Measurements from ENCODE around the gene WFDC1.

Gene WFDC1

DNA sequence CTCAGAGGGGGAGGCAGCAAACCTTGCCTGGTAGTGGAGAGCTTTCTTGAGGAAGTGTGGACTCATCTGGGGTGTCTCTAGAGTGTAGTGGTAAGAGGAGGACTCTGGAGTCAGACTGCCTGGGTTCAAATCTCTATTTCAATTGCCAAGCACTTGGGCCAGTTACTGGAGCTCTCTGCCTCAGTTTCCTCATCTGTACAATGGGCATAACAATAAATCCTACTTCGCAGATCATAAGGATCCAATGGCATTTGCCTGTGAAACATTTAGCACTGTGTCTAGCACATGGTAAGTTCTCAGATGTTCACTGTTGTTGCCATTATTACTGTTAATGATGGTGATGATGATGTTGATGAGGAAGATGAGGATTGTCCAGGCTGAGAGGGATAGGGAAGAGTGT lies 23.6 kb upstream of the WFDC1 start:
- TF ChIP-seq CTCF (IDR thresholded peaks at IDR 0.05; ENCODE audit: control insufficient read depth, extremely low read depth, insufficient read depth) = no peak
- DNase-seq (ENCODE audit: low read depth) = no peak

DNA sequence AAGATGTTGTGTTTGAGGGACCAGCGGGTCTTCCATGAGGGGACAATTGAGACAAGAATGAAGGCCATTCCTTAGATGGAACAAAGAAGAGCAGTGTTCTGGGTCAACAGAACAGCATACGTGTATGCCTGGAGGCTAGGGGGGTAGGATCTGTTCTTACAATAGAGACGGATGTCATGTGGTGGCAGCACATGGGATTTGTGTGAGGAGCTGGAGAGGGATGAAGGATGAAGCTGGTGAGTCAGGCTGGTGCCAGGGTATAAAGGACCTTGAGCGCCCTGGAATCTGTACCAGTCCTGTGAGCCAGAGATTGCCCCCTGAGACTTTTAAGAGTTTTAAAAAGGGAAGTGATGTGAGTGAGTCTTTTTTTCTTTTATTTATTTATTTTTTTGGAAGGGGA lies 22.8 kb upstream of the WFDC1 start:
- H3K4me3 ChIP-seq (ENCODE audit: low read depth, low read length) = no peak overlapping the region
- no peak for TF ChIP-seq CTCF (IDR thresholded peaks at IDR 0.05; ENCODE audit: control insufficient read depth, extremely low read depth, insufficient read depth)
- no peak for DNase-seq (ENCODE audit: low read depth)

More for the DNA sequence above, 23.6 kb upstream of the WFDC1 start:
- H3K4me3 ChIP-seq (ENCODE audit: low read depth, low read length) = no peak overlapping the region

DNA sequence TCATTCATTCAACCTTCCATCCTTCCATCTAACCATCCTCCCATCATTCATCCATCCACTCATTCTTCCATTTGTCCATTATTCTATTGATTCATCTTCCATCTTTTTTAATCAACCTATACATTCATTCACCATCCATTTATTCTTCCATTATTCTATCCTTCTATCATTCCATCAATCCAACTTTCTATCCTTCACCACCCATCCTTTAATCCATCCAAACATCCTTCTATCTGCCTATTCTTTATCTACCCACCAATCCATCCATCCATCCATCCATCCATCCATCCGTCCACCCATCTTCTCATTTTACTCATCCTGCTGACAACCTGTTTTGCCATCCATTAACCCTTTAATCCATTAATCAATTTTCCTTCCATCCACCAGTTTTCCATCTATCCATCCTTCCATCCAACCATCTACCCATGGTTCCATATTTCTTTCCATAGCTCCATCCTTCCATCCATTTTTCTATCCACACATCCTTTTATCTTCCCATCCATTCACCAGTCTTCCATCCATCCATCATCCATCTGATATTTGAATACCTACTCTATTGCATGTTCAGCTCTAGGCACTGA lies 21.8 kb upstream of the WFDC1 start:
- DNase-seq (ENCODE audit: low read depth) = no peak
- no peak for TF ChIP-seq CTCF (IDR thresholded peaks at IDR 0.05; ENCODE audit: control insufficient read depth, extremely low read depth, insufficient read depth)

DNA sequence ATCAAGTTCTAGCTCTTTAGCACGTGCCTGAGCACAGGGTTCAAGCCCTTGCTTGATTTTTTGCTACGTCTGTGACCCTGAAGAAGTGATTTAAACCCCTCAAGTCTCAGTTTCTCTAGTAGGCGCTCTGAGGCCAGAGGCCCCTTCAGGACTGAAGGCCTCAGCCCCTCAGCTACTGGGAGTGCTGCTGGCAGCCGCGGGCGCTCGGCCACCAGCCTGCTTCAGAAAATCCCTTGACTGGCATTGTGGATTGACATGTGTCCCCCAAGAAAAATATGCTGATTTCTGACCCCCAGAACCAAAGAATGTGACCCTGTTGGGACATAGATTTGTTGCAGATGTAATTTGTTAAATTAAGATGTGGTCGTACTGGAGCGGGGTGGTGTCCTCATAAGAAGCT lies 20.2 kb upstream of the WFDC1 start:
- no peak for TF ChIP-seq CTCF (IDR thresholded peaks at IDR 0.05; ENCODE audit: control insufficient read depth, extremely low read depth, insufficient read depth)
- DNase-seq (ENCODE audit: low read depth) = no peak
- H3K4me3 ChIP-seq (ENCODE audit: low read depth, low read length) = no peak overlapping the region

More for the DNA sequence above, 21.8 kb upstream of the WFDC1 start:
- no peak overlapping the region for H3K4me3 ChIP-seq (ENCODE audit: low read depth, low read length)

GRCh38 chr16:84275585-84276151 lies 19.0 kb upstream of the WFDC1 start:
- DNase-seq (ENCODE audit: low read depth) = no peak
- H3K4me3 ChIP-seq (ENCODE audit: low read depth, low read length) = no peak overlapping the region
- TF ChIP-seq CTCF (IDR thresholded peaks at IDR 0.05; ENCODE audit: control insufficient read depth, extremely low read depth, insufficient read depth) = no peak

DNA sequence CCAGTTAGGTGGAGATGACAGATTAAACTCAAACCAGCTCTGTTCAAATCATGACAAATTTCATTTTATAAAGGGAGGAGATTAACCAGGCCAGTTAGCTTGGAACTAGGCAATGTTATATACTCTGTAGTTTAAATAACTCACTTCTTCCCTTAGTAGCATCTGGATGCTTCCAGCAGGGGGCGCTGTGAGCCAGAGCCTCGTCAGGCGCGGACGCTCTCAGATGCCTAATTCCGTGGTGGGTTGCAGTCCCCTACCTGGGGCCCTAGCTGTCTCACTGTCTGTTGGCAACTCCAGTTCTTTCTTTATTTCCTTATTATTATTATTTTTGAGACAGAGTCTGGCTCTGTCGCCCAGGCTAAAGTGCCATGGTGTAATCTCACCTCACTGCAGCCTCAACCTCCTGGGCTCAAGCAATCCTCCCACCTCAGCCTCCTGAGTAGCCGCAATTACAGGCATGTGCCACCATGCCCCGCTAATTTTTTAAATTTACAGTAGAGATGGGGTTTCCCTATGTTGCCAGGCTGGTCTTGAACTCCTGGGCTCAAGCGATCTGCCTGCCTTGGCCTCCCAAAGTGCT lies 17.3 kb upstream of the WFDC1 start:
- no peak for DNase-seq (ENCODE audit: low read depth)
- no peak overlapping the region for H3K4me3 ChIP-seq (ENCODE audit: low read depth, low read length)
- peak; percentile 81 for TF ChIP-seq CTCF (IDR thresholded peaks at IDR 0.05; ENCODE audit: control insufficient read depth, extremely low read depth, insufficient read depth)

- no peak for DNase-seq (ENCODE audit: low read depth)
- H3K4me3 ChIP-seq (ENCODE audit: low read depth, low read length) = no peak overlapping the region
- TF ChIP-seq CTCF (IDR thresholded peaks at IDR 0.05; ENCODE audit: control insufficient read depth, extremely low read depth, insufficient read depth) = no peak
Measured at GRCh38 chr16:84278333-84278732, 16.3 kb upstream of the WFDC1 start.
